GM12878 (cell line): ENCODE results near the gene LMCD1. TPM values are rescaled to one million over a fixed set of nuclear protein-coding genes. Genes with fewer than 3 reads are reported as not detected.
A peak's percentile ranks its signal among the peaks of the same experiment; 100 is the strongest.

Source experiments
- ATF2 ChIP-seq: IDR thresholded peaks from 2 replicates; pipeline ENCODE4 v1.6.1; 2012; ENCODE audit warnings: low read length, inconsistent platforms
- ATF7 ChIP-seq: fragments of 450-650 bp; IDR thresholded peaks from 2 replicates; pipeline ENCODE4 v1.6.1; 2016; ENCODE audit warnings: low read depth, mild to moderate bottlenecking
- BACH1 ChIP-seq: fragments of 450-650 bp; IDR thresholded peaks from 2 replicates; pipeline ENCODE4 v1.6.1; 2017; ENCODE audit warnings: mild to moderate bottlenecking, borderline replicate concordance
- CUX1 ChIP-seq: IDR thresholded peaks from 2 replicates; pipeline ENCODE4 v1.6.1; 2012; ENCODE audit warnings: improper control_type of control experiment, low read depth, low read length; ENCODE audit not compliant: insufficient replicate concordance
- E2F8 ChIP-seq: fragments of 450-650 bp; IDR thresholded peaks from 2 replicates; pipeline ENCODE4 v1.6.1; 2018; ENCODE audit warnings: mild to moderate bottlenecking, low read depth, moderate library complexity; ENCODE audit not compliant: partially characterized antibody
- EED ChIP-seq: sonication (generic); IDR thresholded peaks from 2 replicates; pipeline ENCODE4 v1.6.1; 2016; ENCODE audit warnings: antibody characterized with exemption, low read depth
- EGR1 ChIP-seq, 2 experiments: IDR thresholded peaks; 1 replicate in 1 of 2; 2 replicates in 1 of 2; pipeline ENCODE4 v1.6.1; 2011 to 2012; ENCODE audit warnings: low read depth in 2 of 2, low read length in 2 of 2, borderline replicate concordance in 1 of 2, mild to moderate bottlenecking in 1 of 2, moderate library complexity in 1 of 2
- IKZF2 ChIP-seq, 2 experiments: fragments of 450-650 bp; IDR thresholded peaks; 2 replicates each; pipeline ENCODE4 v1.6.1; 2017; ENCODE audit warnings: mild to moderate bottlenecking in 2 of 2, moderate library complexity in 2 of 2
- NKRF ChIP-seq: fragments of 450-650 bp; conservative IDR thresholded peaks from 2 replicates; pipeline ENCODE4 v1.6.1; 2017; ENCODE audit warnings: mild to moderate bottlenecking, moderate library complexity
- RCOR1 ChIP-seq: conservative IDR thresholded peaks from 2 replicates; pipeline ENCODE4 v1.6.1; 2012; ENCODE audit warnings: low read depth, low read length, improper control_type of control experiment
- TAF1 ChIP-seq: IDR thresholded peaks from 2 replicates; pipeline ENCODE4 v1.6.1; 2011; ENCODE audit warnings: mild to moderate bottlenecking, low read depth, low read length, borderline replicate concordance
- ZBTB40 ChIP-seq: fragments of 450-650 bp; IDR thresholded peaks from 2 replicates; pipeline ENCODE4 v1.6.1; 2016; ENCODE audit warnings: mild to moderate bottlenecking, moderate library complexity, borderline replicate concordance
- polyA plus RNA-seq, 11 experiments: library from polyadenylated mRNA; depleted of rRNA in 4 of 11; unstranded in 6 of 11; stranded (reverse) in 5 of 11; fragments of >200 nt; fragmentation: Nextera tagmentation in 4 of 11; fragmentation: Illumina TruSeq in 1 of 11; extraction: Ambion mirVana in 4 of 11; extraction: Trizol in 1 of 11; gene quantifications; 1 replicate in 1 of 11; 2 replicates in 10 of 11; pipeline versions ENCODE4 v1.2.1 to v1.2.3, GENCODE V29; 2011 to 2016; ENCODE audit warnings: inconsistent platforms in 2 of 11, missing spikeins in 2 of 11, low read depth in 1 of 11
- total RNA-seq, 4 experiments: library from RNA; depleted of rRNA in 3 of 4; stranded (reverse); fragments of >200 nt in 3 of 4; fragmentation: Illumina TruSeq in 1 of 4; extraction: Trizol in 1 of 4; gene quantifications; 2 replicates each; pipeline versions ENCODE4 v1.2.1 to v1.2.3, GENCODE V29; 2013 to 2021

The LMCD1 gene
- total and polyA plus RNA-seq, 10 of the 15 experiments (the other 5 are each of a cell fraction or from before 2014, with no cell fraction given), result 0.27 to 6.4 (median 1.7) TPM

DNA sequence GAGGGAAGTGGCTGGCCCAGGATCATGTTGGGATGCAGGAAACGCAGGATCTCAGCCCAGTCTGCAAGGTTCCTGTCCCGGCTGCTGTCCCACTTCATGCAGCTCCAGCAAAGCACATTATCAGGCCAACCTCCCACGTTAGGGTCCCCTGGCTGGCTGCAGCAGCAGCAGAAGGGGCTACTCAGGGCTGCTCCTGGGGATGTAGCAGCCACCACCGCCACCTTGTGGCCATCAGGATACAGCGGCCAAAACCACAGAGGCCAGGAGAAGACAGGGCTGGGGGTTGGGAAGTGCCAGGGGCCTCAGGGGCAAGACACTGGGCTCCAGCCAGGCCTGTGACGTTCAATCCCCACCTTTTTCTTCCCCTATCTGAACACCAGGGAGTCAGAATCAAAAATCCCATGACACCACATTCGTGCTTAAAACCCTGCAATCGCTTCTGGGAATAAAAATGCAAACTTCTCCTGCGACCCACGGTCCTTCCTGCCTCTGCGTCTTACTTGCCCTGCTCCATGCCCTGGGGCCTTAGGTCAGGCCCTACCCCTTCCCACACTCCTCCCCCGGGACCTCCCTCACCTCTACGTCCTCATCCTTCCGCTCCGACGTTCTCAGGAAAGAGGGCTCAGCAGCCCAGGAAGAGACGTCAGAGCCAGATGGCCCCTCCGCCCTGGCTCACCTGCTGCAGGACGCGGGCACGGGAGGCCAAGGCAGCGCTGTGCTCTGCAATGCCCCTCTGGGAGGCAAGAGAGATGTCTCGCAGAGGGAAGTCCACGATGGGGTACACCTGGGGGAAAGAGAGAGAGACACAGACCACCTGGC is 121.5 kb downstream of the LMCD1 start (continued):
- TF ChIP-seq E2F8 (no peak), RCOR1 (no peak), CUX1 (no peak), ATF2 (no peak), TAF1 (no peak), ZBTB40 (no peak), BACH1 (no peak), EGR1 (IDR thresholded peaks at IDR 0.05; ENCODE audit: borderline replicate concordance in 1 of 2, low read depth in 2 of 2, low read length in 2 of 2) (no peak), ATF7 (no peak), NKRF (no peak), IKZF2 (IDR thresholded peaks at IDR 0.05) (no peak), EED (0 out of 2 replicates have a peak, but pooled peaks have one; percentile 14)
